ENCODE measurements around the gene ZDHHC22. TPM values are rescaled to one million over a fixed set of nuclear protein-coding genes. Genes with fewer than 3 reads are reported as not detected.

Gene ZDHHC22
- total RNA-seq, 1 donor from 2014 or later, result 77.3 TPM

DNA sequence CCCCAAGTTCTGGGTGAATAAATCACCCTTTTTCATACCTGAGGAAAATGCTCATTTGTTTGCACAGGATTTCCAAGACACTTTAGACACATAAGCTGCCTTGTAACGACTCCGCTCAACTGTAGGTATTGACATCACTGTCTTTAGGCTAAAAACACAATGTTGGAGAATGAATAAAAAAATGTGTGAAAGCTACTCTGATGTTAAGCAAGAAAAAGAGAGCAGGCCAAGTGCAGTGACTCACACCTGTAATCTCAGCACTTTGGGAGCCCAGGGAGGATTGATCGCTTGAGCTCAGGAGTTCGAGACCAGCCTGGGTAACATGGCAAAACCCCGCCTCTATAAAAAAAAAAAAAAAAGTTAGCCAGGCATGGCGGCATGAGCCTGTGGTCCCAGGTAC, 54.6 kb downstream of the ZDHHC22 start:
- TF ChIP-seq, protein P1, sequence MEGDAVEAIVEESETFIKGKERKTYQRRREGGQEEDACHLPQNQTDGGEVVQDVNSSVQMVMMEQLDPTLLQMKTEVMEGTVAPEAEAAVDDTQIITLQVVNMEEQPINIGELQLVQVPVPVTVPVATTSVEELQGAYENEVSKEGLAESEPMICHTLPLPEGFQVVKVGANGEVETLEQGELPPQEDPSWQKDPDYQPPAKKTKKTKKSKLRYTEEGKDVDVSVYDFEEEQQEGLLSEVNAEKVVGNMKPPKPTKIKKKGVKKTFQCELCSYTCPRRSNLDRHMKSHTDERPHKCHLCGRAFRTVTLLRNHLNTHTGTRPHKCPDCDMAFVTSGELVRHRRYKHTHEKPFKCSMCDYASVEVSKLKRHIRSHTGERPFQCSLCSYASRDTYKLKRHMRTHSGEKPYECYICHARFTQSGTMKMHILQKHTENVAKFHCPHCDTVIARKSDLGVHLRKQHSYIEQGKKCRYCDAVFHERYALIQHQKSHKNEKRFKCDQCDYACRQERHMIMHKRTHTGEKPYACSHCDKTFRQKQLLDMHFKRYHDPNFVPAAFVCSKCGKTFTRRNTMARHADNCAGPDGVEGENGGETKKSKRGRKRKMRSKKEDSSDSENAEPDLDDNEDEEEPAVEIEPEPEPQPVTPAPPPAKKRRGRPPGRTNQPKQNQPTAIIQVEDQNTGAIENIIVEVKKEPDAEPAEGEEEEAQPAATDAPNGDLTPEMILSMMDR (IDR thresholded peaks at IDR 0.05; ENCODE audit: partially characterized antibody, unreplicated experiment), result no peak
- Mint-ChIP-seq H3K27ac (ENCODE audit: unreplicated experiment) (no peak overlapping the region), H3K4me1 (ENCODE audit: low read depth, unreplicated experiment) (peaks cover 18% of the 10 kb centered on the region), H3K9me3 (ENCODE audit: unreplicated experiment) (no peaks in the 10 kb centered on the region), H3K4me3 (ENCODE audit: unreplicated experiment) (no peak overlapping the region), H3K36me3 (ENCODE audit: unreplicated experiment) (no peaks in the 10 kb centered on the region), H3K27me3 (ENCODE audit: unreplicated experiment) (peaks cover 2% of the 10 kb centered on the region)
- DNase-seq, result no peak

DNA sequence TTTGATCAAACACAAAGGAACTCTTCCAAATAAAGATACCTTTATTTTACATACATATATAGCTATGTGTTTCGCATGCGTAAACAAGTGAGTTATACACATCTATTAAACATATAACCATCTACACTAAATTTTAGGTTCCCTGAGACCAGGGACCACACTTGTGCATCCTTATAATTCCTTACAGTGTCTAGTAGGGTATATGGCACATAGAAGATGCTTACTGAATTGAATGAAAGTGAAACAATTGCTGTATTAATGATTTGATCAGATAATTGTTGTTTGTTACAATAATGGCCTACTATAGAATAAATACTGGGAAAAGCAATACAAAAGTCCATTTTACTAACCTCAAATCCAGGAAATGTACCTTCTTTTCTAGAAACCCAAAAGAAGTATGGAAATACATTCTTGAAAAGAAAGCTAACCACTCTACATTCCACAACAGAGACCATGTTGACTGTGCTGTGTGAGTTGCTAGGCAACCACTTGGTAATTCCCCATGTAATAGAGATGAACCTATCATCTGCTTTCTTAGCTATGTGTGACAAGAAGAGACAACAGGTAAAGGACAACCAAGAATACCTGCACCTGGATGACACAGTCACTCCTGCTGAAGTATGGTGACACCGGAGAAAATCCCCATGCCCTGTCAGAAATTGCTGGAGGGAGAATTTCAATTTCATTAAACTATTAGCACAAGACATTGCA, 55.4 kb downstream of the ZDHHC22 start:
- Mint-ChIP-seq H3K9me3 (ENCODE audit: unreplicated experiment) (no peaks in the 10 kb centered on the region), H3K27ac (ENCODE audit: unreplicated experiment) (no peak overlapping the region), H3K36me3 (ENCODE audit: unreplicated experiment) (no peaks in the 10 kb centered on the region), H3K4me1 (ENCODE audit: low read depth, unreplicated experiment) (peaks cover 18% of the 10 kb centered on the region), H3K27me3 (ENCODE audit: unreplicated experiment) (peaks cover 2% of the 10 kb centered on the region), H3K4me3 (ENCODE audit: unreplicated experiment) (no peak overlapping the region)
- no peak for DNase-seq
- TF ChIP-seq, protein P1 (IDR thresholded peaks at IDR 0.05; ENCODE audit: partially characterized antibody, unreplicated experiment), result no peak

DNA sequence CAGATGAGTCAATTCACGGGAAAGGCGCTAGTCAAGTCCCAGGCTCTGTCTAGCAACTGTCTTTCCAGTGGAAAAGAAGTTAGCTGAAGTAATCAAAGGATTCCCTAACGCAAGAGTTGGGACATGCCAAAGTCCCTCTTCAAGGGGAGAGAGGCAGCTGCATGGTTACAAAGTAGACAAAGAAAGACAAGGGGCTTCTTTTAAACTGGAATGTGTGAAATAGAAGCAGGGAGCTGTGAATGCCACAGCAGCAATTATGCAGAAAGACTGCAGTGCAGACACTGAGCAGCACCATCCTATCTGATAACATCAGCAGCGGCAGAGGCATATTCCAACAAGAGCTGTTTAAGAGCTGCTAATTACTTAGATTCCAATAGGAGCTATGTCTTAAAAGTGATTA, 56.1 kb downstream of the ZDHHC22 start:
- Mint-ChIP-seq H3K4me1 (ENCODE audit: low read depth, unreplicated experiment) (peaks cover 18% of the 10 kb centered on the region), H3K4me3 (ENCODE audit: unreplicated experiment) (no peak overlapping the region), H3K27ac (ENCODE audit: unreplicated experiment) (no peak overlapping the region), H3K9me3 (ENCODE audit: unreplicated experiment) (no peaks in the 10 kb centered on the region), H3K36me3 (ENCODE audit: unreplicated experiment) (no peaks in the 10 kb centered on the region), H3K27me3 (ENCODE audit: unreplicated experiment) (peaks cover 2% of the 10 kb centered on the region)
- TF ChIP-seq, protein P1 (IDR thresholded peaks at IDR 0.05; ENCODE audit: partially characterized antibody, unreplicated experiment), result no peak
- DNase-seq, result no peak

DNA sequence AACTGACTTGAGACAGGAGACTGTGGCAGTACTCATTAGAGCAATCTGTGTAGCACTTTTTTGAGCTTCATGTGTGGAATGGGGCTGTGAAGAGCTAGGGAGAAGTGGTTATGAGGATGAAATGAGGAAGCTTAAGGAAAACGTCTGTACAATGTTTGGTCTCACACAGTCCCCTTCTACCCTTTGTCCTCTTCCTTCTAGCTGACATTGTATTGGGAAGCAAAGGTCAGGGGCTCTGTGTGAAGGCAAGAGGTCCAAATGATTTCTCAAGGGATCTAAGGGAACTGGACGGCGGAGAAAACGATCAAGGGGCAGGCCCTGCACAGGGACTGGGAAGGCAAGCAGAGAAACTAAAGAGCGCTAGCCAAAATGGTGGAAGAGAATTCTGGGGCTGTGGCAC, 56.6 kb downstream of the ZDHHC22 start:
- H3K4me3 Mint-ChIP-seq (ENCODE audit: unreplicated experiment), result no peak overlapping the region
- H3K9me3 Mint-ChIP-seq (ENCODE audit: unreplicated experiment), result no peaks in the 10 kb centered on the region
- DNase-seq, result no peak
- peaks cover 3% of the 10 kb centered on the region for H3K36me3 Mint-ChIP-seq (ENCODE audit: unreplicated experiment)
- H3K27me3 Mint-ChIP-seq (ENCODE audit: unreplicated experiment), result peaks cover 2% of the 10 kb centered on the region
- H3K4me1 Mint-ChIP-seq (ENCODE audit: low read depth, unreplicated experiment), result peaks cover 18% of the 10 kb centered on the region
- peak overlapping the region; percentile 1 for H3K27ac Mint-ChIP-seq (ENCODE audit: unreplicated experiment)
- TF ChIP-seq, protein P1 (IDR thresholded peaks at IDR 0.05; ENCODE audit: partially characterized antibody, unreplicated experiment), result no peak

DNA sequence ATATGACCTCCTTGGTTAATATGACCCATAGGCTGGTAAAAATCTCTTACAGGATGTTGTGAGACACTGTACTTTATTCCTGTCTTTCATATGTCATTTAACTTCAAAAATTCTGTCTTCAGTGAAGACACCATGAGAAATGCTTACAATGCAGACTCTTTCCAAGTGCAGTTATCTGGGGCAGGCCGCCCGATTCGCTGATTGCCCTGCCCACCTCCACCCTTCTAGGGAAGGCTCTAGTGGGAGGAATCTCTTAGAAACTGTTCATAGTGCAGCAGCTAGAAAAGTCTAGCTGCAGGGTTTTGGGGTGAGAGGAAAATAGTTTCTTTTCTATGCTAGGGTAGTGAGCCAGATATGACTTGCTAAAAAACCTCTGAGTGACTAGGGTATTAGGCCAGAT, 58.5 kb downstream of the ZDHHC22 start:
- peaks cover 8% of the 10 kb centered on the region for H3K36me3 Mint-ChIP-seq (ENCODE audit: unreplicated experiment)

More for the DNA sequence above, 58.5 kb downstream of the ZDHHC22 start:
- Mint-ChIP-seq H3K27ac (ENCODE audit: unreplicated experiment) (no peak overlapping the region), H3K4me1 (ENCODE audit: low read depth, unreplicated experiment) (peaks cover 14% of the 10 kb centered on the region), H3K9me3 (ENCODE audit: unreplicated experiment) (no peaks in the 10 kb centered on the region), H3K27me3 (ENCODE audit: unreplicated experiment) (peaks cover 2% of the 10 kb centered on the region), H3K4me3 (ENCODE audit: unreplicated experiment) (no peak overlapping the region)
- DNase-seq, result no peak
- TF ChIP-seq, protein P1 (IDR thresholded peaks at IDR 0.05; ENCODE audit: partially characterized antibody, unreplicated experiment), result no peak
